GM10847 (cell line): Measurements from ENCODE around the gene MOCS1.

Experiments
- POLR2A ChIP-seq: IDR thresholded peaks from 2 replicates; pipeline ENCODE4 v1.6.1; 2011; ENCODE audit not compliant: insufficient read length; ENCODE audit errors: extremely low read depth

MOCS1 gene

DNA sequence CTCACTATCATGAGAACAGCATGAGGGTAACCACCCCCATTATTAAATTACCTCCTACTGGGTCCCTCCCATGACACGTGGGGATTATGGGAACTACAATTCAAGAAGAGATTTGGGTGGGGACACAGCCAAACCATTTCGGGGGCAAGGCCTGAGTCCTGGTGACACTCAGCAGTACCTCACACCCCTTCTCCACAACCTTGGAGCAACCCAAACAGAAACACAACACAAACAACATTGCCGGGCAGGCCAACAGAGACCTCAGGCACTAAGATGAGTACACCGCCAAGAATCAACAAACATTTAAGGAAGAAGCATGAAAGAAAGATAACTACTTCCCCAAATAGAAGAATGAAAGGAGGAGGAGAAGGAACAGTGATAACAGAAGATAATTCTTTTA lies 16.9 kb downstream of the MOCS1 start:
- TF ChIP-seq POLR2A = no peak

DNA sequence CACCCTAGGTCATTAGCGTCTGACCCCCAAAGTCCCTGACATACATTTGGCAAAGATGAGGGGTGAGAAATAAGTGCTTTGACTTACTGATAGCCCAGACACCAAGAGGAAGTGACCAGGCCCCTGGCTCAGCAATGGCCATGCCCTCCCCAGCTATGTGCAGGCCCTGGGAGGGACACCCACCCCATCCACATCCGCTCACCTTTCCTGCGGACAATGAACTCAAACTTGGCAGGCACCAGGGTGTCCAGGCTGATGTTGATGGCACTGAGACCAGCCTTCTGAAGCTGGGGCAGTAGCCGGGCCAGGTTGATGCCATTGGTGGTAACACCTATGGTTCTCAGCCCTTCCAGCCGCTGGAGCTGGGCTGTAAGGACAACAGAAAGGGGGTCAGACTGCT lies 18.4 kb downstream of the MOCS1 start:
- no peak for TF ChIP-seq POLR2A

DNA sequence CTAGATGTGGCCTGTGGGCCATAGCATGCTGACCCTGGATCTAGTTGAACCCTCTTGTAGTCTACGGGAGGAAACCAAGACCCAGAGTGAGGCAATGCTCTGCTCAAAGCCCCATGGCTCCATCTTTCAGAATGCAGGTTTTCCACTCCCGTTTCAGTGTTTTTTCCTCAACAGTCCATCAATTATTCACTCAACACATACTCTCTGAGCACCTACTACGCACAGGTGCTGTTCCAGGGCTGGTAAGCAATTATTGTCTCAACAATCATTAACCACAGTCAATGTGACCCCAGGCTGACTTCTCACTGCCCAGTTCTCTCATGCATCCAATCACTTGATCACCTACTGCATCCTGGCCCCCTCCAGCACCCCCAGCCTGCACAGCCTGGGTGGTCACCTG lies 20.0 kb downstream of the MOCS1 start:
- TF ChIP-seq POLR2A = no peak

GRCh38 chr6:39913391-39913916 lies 20.8 kb downstream of the MOCS1 start:
- no peak for TF ChIP-seq POLR2A

GRCh38 chr6:39912446-39912845 lies 21.8 kb downstream of the MOCS1 start:
- TF ChIP-seq POLR2A = no peak

GRCh38 chr6:39911513-39912125 lies 22.6 kb downstream of the MOCS1 start:
- TF ChIP-seq POLR2A = no peak

GRCh38 chr6:39910744-39911143 lies 23.5 kb downstream of the MOCS1 start:
- TF ChIP-seq POLR2A = no peak

DNA sequence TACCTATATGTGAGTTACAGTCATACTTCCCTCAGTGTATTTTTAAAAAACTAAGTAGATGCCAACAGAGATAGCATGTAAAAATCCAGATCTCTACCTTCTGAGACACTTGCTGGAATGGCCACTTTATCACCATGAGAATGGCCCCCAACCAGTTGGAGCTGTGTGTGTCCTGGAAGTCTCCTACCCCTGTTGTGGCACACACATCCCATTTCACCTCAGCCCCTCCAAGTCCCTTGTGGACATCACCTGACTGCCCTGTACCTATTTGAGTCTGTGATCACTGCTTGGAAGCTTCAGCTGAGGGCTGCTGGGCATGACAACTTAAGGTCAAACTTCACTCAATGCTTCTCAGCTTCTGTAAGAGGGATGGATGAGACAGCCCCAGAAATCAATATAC lies 24.1 kb downstream of the MOCS1 start:
- TF ChIP-seq POLR2A = no peak

DNA sequence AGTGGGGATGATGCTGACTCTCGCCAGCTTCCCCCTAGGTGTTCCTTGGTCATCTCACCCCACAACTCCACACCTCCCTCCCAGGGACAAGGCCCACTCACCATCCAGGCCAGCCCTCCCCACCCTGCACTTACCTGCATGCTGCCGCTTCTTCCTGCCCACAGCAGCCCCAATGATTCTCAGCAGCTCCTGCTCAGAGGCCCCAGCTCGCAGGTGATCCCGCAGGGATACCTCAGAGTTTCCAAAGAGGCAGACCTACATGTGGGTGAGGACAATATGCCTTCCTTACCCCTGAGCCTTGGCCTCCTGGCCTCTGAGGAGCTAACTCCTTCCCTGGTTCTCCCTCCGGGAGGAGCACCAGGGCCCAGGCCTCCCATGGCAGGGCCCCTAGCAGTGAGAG lies 24.6 kb downstream of the MOCS1 start:
- no peak for TF ChIP-seq POLR2A

- no peak for TF ChIP-seq POLR2A
Measured at GRCh38 chr6:39908838-39909583, 25.3 kb downstream of the MOCS1 start.

DNA sequence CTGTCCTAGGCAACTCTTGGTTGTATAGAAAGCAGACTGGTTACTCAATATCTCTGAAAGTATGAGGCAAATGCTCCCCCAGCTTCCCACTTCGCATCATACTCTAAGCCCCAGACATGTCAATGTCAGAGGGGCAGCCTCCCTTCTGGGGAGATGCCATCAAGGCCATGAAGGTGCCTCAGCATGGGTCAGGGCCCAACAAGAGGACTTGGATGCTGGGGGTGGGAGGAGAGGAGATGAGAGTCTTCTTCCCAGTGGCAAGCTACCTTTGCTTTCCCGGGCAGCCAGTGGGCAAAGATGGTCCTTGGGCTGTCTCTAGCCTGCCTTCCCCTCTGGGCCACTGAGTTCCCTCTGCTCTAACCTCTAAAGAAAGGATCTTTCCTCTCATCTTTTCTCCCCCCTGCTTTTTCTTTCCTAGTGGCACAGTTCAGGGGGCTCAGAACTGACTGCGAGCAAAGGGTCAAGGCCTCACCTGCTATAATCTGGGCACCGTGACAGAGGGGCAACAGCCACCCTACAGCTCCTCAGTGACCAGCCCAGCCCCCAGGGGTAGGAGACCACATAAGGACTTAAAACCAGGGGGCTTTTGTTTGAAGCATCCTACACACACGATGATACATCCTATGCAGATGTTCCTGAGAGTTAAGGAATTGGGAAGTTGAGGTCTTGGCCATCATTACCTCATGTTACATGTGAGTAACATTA lies 26.2 kb downstream of the MOCS1 start:
- no peak for TF ChIP-seq POLR2A

DNA sequence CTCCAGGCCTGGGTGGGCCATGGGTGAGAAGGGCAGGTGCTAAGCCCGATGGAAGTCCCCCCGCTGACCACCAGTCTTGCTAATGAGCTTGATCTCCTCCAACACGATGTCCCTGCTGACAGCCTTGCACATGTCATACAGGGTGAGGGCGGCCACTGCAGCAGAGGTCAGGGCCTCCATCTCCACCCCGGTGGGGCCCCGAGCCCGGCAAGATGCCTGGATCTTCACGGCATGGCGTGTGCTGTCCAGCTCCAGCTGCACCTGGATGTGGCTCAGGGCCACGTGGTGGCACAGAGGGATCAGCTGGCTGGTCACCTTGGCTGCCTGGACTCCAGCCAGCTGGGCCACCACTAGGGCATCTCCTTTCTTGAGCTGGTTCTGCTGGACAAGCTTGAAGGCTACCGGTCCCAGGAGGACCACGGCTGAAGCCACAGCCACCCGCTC lies 27.9 kb downstream of the MOCS1 start:
- TF ChIP-seq POLR2A = no peak

GRCh38 chr6:39905640-39905975 lies 28.7 kb downstream of the MOCS1 start:
- TF ChIP-seq POLR2A = no peak

DNA sequence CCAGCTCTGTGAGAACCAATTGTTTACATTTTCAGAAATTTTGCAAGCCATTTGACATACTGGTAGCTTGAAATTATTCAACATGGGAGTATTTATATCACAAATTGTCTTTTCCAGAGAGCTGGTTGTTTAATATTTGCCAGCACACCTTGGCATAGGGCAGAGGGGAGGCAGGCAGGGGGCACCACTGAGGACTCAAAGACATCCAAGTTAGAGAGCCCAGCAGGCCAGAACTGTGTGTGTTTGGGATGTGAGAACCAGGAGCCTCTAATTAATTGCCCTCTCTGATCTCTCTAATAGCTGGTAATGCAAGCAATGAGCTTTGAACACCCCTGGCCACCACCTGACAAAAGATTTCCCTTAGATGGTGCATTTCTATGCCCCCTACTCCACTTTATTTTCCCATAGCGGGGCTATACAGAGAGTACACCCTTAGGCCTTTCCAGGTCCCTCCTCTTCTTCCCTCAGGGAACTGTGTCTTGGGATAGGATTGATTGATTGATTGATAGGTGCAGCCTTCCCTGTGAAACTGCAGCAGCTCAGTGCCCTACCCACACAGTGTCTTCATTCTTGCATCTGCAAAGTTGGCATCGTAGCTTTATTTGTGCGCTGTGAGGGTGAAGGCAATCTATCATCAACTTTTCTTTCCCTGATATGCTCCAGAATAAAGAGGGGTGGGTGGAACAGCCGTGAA lies 29.2 kb downstream of the MOCS1 start:
- TF ChIP-seq POLR2A = no peak

- no peak for TF ChIP-seq POLR2A
Measured at GRCh38 chr6:39903656-39904055, 30.6 kb downstream of the MOCS1 start.
